DMS 273 treated with DMSO at 0.1 percent for 48 hours (cell line): ENCODE measurements around the gene BBS2.

Experiments
- DNase-seq: peaks from one replicate; lab custom pipeline; 2025; lab: John Stamatoyannopoulos, UW

BBS2 gene, protein sequence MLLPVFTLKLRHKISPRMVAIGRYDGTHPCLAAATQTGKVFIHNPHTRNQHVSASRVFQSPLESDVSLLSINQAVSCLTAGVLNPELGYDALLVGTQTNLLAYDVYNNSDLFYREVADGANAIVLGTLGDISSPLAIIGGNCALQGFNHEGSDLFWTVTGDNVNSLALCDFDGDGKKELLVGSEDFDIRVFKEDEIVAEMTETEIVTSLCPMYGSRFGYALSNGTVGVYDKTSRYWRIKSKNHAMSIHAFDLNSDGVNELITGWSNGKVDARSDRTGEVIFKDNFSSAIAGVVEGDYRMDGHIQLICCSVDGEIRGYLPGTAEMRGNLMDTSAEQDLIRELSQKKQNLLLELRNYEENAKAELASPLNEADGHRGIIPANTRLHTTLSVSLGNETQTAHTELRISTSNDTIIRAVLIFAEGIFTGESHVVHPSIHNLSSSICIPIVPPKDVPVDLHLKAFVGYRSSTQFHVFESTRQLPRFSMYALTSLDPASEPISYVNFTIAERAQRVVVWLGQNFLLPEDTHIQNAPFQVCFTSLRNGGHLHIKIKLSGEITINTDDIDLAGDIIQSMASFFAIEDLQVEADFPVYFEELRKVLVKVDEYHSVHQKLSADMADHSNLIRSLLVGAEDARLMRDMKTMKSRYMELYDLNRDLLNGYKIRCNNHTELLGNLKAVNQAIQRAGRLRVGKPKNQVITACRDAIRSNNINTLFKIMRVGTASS

DNA sequence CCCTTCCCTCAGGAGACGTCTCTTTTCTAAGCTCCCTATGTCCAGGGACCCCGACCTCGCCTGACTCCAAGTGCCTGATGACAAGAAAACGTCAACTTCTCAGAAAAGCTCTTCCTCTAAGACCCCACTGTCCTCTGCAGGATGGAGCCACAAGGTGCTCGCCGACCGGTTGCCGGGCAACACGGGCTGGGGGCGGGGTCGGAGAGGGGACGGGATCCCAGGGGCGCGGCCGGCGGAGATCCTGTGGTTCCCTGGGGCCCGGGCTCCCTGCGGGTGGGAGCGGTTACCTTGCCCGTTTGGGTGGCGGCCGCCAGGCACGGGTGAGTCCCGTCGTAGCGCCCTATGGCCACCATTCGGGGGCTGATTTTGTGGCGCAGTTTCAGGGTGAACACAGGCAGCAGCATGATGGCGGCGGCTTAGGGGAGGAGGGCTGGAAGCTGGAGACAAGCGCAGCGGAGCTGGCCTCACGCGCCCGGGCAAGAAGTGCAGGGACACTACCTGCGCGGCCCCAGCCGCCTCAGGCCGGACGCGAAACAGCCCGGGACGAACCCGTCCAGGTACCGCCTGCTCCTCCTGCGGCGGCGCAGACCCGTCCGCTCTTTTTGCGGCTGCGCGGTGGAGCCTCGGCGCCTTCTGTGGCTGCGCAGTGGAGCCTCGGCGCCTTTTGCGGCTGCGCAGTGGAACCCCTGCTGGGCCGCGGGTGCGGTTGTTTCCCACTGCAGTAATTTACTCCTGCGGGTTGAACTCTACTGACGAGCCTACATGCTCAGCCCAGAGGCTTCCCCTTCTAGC, at the start of gene BBS2:
Gene BBS2 (minus strand): TSS at position 566 of the 792 bp plus-strand sequence. CDS start 162 bp downstream, at position 404.
- DNase-seq, result peak; percentile 29

DNA sequence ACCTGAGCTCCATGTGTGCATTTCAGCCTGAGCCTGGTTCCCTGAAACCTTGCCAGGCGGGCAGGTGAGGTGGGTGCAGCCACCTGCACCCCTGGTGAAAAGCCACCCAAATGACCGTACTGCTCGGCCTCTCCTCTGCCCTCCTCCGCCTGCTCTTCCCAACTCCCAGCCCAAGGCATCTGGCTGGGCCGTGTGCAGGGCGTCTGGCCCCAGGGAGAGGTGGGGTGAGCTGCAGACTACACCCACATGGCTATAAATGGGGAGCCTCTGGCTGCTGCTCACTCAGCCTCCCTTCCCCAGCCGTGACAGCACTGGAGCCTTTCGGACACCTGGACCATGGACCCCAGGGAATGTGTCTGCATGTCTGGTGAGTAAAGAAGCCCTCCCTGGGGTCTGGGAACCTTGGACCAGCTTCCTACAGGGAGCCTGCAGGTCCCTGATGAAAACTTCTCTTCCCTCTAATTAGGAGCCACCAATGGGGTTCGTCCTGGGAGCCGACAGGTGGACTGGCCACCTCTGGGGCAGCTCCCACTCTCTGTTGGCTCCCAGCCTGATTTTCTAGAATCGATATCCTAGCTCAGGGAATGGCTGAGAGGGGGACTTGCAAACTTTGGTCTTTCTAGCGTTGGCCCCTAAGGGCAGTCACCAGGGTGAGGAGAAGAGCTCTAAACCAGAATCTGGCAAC, 45.1 kb upstream of the BBS2 start, which contains the start of gene MT4:
Gene MT4 (plus strand): TSS at position 281 of the 685 bp plus-strand sequence. CDS start 56 bp downstream, at position 337.
- DNase-seq, result no peak

DNA sequence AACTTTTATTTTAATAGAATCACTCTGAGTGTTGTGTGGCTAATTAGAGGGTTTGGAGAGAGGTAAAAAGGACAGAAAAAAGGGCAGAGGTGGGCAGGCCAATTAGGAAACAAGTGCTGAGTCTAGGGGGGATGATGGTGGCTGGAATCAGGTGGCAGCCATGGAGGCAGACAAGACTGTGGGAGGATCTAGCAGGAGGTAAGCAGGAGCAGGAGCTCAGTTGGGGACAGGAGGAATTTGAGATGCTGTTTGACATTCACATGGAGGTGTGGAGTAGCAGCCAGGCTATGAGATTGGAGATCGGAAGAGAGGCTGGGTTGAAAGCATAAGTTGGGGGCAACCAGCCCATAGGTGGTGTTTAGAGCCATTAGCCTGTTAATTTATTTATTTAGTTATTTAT, 41.3 kb upstream of the BBS2 start:
- no peak for DNase-seq

DNA sequence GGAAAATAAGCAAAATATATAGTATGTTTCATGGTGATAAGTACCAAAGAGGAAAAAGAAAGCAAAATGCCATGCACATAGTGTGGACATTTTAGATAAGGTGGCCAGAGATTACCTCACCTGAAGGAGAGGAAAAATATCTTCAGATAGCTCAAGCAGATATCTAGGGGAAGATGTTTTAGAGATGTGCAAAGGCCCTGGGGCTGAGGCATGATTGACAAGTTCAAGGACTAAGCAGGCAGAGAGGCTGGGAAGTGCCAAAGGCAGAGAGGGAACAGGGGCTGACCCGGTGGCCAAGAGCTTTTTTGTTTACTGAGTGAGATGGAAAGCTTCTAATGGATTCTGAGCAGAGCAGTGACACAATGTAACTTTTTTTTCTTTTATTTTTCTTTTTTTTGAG, 40.6 kb upstream of the BBS2 start:
- no peak for DNase-seq

DNA sequence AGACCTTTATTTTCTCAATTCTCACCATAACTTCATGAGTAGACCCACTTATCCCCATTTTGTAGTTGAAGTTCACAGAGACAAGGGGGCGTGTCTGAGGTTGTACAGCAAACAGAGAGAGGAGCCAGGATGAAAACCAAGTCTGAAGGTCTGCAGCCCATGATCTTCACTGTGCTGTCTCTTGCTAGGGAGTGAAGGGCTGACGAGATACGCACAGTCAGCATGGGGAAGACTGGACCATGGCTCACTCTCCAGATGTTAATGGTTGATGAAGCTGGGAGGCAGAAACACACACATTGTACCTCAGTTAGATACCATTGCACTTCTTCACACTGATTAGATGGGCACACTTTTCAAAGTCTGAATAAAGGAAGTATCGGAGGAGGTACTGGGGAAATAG, 39.3 kb upstream of the BBS2 start:
- DNase-seq, result no peak

DNA sequence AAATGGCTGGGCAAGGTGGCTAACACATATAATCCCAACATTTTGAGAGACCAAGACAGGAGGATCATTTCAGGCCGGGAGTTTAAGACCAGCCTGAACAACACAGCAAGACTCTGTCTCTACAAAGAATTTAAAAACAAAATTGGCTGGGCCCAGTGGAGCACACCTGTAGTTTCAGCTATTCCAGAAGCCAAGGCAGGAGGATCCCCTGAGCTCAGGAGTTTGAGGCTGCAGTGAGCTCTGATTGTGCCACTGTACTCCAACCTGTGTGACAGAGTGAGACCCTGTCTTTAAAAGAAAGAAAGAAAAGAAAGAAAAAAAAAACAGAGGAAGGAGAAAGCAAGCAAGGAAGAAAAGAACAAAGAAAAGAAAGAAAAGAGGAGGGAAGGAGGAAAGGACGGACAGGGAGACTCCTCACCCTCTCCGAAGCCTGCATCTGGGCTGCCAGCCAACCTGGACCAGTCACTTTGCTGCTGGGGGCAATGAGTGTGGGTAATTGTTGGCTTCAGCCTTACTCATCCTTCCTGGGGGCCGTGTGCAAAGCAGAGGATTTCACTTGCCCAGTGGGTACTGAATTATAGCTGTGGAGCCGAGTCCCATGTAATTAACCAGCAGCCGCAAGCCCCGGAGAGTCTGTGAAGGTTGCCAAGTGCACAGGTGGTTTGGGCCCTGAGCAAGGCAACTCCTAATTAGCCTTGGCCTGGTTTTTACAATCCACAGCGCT, 38.4 kb upstream of the BBS2 start:
- DNase-seq, result peak; percentile 96

DNA sequence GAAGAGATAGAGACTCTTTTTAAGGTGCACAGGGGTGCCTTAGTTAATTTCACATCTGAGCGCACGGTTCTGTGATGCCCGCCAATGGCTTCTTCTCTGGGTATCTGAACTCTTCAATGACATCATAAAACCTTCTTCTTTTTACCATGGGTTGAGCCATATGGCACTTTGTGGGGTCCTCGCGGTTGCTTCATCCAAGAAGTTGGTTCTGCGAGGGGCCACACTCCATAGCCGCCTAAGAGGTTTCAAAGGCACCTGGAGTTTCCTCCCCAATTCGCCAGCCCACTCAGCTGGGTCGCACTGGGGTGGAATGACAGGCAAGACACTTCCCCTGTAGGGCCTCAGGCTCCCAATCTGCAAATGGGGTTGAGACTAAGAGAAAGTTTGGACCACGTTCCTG, 34.6 kb upstream of the BBS2 start:
- DNase-seq, result no peak

DNA sequence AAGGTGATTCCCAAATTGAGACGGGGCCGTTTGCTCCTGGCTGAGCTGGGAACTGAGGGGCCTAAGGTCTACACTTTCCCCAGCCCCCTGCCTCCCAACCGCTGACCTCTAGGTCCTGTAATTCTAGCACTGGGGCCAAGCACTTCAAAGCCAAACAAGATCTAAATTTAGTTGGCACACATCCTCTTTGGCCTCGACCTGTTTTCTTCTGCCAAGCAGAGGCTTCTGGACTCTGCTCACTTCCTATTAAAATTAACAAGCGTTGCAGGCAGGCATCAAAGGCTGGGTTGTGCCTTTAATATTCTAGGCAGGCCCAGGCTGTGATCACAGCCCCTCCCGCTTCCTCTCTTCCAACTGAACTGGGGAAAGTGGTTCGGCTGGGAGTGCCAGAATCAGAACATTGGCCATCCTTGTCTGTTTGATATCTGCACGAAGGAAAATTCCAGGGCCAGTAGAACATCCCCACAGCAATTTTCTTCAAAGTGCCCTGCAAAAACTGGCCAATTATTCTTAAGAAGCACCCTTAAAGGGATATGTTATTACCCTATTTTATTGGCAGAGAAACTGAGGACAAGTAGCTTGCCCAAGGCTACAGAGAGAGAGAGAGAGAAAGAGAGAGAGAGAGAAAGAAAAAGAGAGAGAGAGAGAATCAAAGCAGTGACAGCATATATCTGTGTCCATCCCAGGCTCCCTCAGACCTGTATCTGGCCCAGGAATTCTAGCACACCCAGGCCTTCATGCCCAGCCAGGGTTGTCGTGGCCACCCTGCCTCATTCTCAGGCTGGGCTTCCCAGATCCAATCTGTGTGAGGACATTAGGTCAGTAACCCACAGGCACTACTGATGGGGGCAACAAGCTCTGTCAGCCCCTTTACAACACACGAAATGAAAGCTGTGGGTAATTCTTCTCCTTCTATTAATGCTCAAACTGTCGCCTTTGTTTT, 32.2 kb upstream of the BBS2 start:
- DNase-seq, result no peak

DNA sequence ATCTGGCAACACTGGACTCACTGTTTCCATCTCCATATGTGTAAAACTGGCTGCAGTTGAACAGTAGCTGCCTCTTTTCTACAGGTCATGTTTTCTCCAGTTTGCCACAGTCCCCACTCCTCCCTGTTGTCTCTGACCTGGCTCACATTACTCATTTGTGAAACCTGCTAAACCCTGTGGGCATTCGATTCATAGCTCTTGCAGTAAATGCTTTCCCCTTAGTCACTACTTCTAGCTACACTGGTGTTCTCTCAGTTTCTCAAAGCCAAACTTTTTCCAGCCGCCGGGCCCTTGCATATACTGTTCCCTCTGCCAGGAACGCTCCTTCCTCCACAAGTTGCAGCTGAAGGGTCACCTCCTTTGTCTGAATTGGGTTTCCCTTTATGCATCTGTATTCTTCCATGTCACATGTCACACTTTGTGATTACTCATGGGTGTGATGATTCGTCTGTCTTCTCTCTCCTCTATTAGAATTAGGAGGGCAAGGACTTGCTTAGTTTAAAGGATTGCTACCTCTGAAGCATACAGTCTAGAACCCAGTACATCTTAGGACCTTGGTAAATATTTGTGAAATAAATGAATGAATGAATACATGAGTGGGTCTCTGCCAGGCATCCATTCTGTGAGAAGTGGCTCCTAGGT, 30.0 kb upstream of the BBS2 start:
- DNase-seq, result no peak

DNA sequence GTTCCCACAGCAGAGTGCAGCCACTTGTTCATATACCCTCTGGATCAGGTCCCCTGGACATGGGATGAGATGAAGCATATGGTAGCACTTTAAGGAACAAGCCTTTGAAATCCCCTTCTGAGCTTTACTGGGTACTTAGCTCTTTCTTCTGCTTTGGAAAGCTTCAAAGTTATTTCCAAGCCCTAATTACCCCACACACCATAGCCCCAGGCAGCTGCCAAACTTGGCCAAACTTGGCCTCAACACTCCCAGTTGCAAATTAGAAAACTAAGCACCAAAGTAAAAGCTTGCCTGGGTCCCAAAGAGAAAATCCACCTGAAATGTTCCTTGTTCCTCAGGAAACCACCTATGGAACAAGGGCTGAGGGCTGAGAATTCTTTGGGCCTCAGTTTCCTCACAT, 29.3 kb upstream of the BBS2 start:
- DNase-seq, result no peak

DNA sequence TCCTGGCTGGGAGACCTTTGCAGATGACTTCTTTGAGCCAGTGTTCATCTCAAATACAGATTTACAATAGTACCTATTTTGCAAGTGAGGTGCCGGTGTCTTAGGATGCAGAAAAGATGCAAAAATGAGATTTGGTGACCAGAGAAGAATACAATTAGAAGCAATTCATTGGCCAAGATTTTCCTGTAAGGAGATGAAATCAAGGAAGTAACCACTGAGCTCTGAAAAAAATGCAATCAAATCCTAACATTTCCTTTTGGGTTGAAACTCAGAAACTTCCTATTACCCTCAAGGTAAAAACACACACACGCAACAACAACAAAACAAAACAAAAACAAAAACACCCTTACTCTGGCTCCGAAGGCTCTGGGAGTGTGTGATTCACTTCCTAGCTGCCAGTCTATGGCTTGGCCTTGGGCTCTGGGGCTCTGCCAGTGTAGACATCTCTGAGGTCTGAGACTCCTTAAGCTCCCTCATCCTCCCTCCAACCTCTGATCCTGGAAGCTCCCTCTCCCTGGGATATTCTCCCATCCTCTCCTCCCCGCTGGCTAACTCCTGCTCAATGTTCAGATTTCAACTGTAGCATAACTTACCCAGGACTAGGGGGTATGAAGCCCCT, 28.2 kb upstream of the BBS2 start:
- no peak for DNase-seq

DNA sequence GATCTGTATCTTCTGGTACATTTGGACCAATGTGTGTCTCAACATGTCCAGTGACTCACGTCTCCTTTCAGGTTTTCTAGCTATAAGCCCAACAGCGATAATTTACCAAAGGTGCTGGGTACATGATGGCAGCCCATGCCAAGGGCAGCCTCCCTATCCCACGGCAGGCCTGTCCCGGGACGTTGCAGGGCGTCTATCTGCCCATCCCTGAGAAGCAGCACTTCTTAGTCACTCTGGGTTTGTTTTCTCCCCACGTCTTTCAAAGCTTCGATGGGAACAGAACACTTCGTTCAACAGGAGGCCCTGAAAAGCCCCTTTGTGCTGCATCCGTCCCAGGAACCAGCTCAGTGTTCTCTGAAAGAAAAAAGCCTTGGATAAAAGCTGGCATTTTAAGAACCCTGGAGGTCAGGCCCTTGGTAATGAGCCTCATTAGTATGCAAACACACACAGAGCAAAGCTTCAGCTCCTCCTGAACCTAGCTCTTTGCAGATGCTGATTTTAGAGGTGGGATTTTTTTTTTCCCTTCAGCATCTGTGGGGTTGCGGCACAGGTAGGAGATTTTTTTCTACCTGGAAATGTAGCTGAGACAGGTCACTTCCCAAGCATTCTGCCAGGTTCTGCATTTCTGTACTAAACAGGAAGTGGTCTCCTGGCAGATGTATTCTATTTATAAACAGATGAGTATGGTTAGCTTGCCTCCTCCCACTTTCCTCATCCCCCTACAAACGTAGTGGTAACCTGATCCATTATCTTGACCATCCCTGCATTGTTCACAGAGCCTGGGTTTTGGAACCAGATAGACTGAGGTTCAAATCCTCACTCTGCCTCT, 27.5 kb upstream of the BBS2 start:
- DNase-seq, result no peak

DNA sequence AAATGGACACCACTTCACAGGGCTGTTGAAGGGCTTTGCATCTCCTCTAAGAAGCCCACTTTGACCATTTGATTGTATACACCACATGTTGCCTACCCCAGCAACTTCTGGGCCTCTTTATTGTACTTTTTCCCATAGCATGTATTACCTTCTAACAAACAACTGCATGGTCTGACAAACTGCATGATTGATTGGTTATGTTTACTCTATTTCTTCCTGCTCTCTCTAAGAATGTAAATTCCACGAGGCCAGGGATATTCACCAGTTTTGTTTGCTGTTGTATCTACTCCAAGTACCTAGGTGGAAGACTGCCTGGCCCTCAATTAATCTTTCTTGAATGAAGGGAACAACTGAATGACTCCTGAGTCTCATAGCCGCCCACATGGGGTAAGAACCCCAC, 22.2 kb upstream of the BBS2 start:
- no peak for DNase-seq

DNA sequence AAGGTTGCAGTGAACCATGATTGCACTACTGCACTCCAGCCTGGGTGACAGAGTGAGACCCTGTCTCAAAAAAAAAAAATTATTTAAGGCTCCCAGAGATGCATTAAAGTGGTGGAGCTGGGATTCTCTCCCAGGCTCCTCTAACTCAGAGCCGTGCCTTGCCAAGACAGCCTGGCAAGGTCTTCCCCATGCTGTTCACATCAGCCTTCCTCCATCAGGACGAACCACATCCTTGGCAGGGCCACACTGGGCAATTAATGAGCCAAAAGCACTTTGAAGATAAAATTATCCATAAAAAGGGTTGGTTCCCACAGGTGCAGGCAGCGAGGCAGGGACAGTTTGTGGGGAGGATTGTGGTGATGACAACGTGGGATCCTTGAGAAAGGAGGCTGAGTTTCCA, 19.8 kb upstream of the BBS2 start:
- no peak for DNase-seq

DNA sequence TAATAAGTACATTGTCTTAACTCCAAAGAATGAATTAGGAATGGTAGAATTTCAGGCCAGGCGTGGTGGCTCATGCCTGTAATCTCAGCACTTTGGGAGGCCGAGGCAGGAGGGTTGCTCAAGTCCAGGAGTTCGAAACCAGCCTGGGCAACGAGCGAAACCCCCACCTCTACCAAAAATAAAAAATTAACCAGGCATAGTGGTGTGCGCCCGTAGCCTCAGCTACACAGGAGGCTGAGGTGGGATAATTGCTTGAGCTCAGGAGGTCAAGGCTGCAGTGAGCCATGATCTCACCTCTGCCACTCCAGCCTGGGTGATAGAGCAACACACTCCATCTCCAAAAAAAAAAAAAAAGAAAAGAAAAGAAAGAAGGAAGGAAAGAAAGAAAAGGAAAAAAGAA, 18.5 kb upstream of the BBS2 start:
- no peak for DNase-seq

DNA sequence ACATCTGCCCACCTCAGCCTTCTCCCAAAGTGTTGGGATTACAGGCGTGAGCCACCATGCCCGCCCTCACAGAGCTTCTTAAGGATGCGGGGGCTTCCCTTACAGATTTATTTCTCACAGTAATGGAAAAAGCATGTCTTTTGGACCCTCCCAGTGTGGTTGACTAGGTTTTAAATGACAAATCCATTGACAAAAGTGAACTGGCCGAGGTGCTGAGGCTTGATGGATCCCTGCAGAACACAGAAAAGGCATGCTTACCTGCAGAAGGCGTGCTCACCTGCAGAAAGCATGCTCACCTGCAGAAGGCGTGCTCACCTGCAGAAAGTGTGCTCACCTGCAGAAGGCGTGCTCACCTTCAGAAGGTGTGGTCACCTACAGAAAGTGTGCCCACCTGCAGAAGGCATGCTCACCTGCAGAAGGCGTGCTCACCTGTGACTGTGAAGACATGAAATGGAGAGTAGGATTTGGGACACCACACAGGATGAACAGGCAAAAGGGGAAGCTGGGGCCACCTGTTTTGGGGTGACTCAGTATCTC, 15.1 kb upstream of the BBS2 start:
- no peak for DNase-seq

DNA sequence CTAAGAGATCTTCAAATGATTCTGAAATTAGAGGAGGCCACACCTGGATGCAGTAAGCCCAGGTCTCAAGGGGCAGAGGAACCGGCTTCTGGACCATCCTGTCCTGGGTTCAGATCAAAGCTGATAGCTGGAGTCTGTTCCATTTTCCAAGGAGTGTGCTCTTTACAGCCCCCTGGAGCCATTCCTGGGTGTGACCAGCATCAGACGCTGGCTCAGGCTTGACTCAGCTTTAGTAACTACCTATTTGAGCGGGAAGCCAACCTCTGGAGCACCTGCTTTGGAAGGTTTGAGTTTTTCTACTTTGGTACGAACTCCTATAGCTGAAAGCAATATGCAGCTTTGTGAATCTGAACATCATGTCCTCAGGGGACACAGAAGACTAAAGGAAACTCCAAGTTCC, 12.9 kb upstream of the BBS2 start:
- DNase-seq, result no peak

DNA sequence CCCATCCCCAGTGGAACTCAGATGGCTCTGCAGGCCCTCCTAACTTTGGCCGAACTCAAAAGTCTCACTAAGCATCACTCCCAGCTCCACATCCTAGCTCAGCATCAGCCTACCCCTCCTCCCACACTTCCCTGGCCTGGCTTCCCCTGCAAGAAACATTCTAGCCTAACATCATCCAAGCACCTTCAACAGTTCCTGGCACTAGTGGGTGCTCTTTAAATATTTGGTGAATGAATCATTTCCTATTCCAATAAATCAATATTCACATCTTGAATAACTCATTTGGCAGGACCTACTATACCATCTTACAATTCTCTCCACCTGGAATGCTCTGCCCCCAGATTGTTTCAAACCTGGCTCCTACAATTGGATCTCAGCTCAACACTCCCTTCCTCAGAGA, 11.0 kb upstream of the BBS2 start:
- no peak for DNase-seq
